ENCODE data around the gene RUVBL2.
"Not testable (repeated sequence)": the region's sequence is repeated elsewhere in the genome, so short reads cannot be mapped to it uniquely, and the experiment has no call there.

Gene RUVBL2

DNA sequence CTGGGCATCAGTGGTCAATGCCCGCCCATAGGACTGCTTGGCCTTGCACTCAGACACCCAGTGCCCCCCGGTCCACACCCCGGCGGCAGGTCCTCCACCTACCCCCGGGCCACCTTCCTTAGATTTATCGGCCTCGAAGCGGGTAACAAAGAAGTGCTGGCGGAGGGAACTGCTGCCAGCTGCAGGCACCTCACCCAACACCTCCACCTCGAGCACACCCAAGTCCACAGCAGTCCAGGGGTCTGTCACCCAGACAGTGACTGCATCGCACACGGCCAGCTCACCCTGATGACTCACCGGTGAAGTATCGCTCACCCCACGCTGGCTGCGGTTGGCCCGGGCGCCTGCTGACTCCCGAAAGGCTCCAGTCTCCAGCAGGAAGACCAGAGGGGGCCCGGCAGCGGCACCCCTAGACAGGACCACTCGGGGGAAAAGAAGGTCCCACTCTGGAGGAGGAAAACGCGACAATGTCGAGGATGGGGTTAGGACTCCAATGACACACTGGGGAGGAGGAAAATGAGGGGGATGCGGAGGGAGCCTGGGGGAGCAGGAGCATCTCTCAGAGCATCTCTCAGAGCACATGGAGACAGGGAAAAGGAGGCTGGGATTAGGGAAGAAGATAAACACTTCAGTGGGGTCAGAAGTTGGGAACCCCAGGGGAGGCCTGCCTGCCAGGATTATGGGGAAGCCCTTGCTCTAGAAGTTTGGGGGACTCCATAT lies 45.0 kb downstream of the RUVBL2 start:
- in situ Hi-C loops (cut with HindIII; ENCODE audit: low sequenced_read_pairs): not testable (repeated sequence)

DNA sequence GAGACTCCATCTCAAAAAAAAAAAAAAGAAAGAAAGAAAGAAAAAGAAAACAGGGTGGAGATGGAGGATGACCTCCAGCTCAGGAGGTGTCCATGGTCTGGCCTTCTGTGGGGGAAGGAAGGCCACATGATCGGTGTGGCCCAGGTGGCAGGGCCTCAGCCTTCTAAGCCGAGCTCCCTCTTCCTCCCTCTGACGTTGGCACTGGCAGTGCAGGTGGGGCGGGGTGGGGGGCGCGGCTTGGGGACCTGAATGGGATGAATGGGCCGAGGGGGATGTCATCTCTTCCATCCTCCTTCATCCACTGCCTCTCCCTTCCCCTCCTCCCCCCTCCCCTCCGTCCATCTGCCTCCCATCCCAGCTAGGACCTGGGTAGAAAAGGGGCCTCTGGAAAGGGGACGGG lies 46.0 kb downstream of the RUVBL2 start:
- in situ Hi-C loops (cut with HindIII; ENCODE audit: low sequenced_read_pairs): not testable (repeated sequence)

DNA sequence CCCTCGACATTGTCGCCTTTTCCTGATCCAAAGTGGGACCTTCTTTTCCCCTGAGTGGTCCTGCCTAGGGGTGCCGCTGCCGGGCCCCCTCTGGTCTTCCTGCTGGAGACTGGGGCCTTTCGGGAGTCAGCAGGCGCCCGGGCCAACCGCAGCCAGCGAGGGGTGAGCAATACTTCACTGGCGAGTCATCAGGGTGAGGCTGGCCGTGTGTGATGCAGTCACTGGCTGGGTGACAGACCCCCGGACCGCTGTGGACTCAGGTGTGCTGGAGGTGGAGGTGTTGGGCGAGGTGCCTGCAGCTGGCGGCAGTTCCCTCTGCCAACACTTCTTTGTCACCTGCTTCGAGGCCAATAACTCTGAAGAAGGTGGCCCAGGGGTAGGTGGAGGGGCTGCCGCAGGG lies 48.5 kb downstream of the RUVBL2 start:
- in situ Hi-C loops (cut with HindIII; ENCODE audit: low sequenced_read_pairs): no loop called here

DNA sequence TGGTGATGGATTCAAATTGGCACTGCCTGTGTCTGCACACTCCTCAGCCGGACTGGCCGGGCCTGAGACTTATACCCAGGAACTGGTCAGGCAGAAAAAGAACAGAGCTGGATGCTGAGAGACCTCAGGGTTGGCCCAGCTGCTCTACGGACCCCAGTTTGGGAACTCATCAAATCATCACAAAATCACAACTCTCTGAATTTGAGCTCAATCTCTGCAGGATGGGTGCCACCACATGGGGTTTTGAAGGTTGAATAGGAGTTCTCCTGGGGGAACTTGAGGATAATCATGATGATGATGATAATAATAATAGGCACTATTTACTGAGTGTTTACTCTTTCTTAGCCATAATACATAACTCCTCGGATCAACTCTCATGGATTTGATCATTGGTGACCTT lies 49.0 kb downstream of the RUVBL2 start:
- in situ Hi-C loops (cut with HindIII; ENCODE audit: low sequenced_read_pairs): not testable (repeated sequence)

GRCh38 chr19:49043548-49043947 lies 49.9 kb downstream of the RUVBL2 start, which contains the start of gene CGB5:
CGB5 (plus strand) TSS chr19:49043848; CDS start chr19:49044210, 362 bp downstream.
- in situ Hi-C loops (cut with HindIII; ENCODE audit: low sequenced_read_pairs): not testable (repeated sequence)

- in situ Hi-C loops (cut with HindIII; ENCODE audit: low sequenced_read_pairs): not testable (repeated sequence)
These were observed 55.3 kb downstream of the RUVBL2 start, which contains the start of gene CGB8 for GRCh38 chr19:49049011-49049410. CGB8 (minus strand) TSS chr19:49049111; CDS start chr19:49048739, 372 bp downstream.

DNA sequence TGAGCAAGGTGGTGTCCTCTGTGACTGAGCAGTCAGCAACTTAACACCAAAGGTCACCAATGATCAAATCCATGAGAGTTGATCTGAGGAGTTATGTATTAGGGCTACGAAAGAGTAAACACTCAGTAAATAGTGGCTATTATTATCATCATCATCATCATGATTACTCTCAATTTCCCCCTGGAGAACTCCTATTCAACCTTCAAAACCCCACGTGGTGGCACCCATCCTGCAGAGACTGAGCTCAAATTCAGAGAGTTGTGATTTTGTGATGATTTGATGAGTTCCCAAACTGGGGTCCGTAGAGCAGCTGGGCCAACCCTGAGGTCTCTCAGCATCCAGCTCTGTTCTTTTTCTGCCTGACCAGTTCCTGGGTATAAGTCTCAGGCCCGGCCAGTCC lies 56.1 kb downstream of the RUVBL2 start:
- in situ Hi-C loops (cut with HindIII; ENCODE audit: low sequenced_read_pairs): not testable (repeated sequence)

DNA sequence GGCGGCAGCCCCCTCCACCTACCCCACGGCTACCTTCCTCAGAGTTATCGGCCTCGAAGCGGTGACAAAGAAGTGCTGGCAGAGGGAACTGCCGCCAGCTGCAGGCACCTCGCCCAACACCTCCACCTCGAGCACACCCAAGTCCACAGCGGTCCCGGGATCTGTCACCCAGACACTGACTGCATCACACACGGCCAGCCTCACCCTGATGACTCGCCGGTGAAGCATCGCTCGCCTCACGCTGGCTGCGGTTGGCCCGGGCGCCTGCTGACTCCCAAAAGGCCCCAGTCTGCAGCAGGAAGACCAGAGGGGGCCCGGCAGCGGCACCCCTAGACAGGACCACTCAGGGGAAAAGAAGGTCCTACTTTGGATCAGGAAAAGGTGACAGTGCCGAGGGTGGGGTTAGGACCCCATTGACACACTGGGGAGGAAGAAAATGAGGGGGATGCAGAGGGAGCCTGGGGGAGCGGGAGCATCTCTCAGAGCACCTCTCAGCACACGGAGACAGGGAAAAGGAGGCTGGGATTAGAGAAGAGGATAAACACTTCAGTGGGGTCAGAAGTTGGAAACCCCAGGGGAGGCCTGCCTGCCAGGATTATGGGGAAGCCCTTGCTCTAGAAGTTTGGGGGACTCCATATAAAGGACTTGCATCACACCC lies 56.8 kb downstream of the RUVBL2 start:
- in situ Hi-C loops (cut with HindIII; ENCODE audit: low sequenced_read_pairs): not testable (repeated sequence)

DNA sequence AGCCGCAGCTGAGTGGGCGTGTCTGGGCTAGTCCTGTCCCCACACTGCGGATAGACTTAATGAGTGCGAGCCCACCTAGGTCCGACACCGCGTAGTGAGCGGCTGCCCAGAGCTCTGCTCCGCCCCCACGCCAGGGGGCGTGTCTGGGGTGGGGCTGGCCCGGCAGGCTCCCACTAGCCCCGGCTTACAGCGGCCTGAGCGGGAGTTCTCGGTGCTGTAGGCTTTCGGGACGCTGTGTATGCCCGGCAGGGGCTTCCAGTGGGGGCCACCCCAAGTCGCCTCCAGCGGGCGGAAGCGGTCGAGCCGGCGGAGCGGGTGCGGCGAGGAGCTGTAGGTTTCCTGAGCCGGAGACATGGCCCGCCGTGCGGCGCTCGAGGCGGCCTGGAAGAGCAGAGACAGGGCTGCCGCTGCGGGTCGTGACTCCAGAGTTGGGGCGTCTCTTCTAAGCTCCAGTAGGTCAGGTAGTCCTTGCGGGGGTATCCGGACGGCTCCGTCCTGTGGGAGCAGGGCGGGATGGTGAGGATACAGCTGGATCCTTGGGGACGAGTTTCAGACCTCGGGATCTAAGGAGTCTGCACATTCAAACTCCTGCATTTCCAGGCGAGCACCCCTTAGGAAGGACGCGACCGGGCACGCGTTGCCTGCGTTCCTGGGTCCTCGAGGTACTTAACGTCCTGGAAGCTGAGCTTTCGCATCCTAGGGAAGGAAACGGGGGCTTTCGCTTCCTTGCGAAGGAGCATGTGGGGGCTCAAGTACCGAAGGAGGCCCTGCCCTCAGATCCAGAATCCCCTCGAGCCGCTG lies 62.6 kb downstream of the RUVBL2 start:
- in situ Hi-C loops (cut with HindIII; ENCODE audit: low sequenced_read_pairs): no loop called here

GRCh38 chr19:49056902-49057596 lies 63.4 kb downstream of the RUVBL2 start:
- in situ Hi-C loops (cut with HindIII; ENCODE audit: low sequenced_read_pairs): not testable (repeated sequence)

DNA sequence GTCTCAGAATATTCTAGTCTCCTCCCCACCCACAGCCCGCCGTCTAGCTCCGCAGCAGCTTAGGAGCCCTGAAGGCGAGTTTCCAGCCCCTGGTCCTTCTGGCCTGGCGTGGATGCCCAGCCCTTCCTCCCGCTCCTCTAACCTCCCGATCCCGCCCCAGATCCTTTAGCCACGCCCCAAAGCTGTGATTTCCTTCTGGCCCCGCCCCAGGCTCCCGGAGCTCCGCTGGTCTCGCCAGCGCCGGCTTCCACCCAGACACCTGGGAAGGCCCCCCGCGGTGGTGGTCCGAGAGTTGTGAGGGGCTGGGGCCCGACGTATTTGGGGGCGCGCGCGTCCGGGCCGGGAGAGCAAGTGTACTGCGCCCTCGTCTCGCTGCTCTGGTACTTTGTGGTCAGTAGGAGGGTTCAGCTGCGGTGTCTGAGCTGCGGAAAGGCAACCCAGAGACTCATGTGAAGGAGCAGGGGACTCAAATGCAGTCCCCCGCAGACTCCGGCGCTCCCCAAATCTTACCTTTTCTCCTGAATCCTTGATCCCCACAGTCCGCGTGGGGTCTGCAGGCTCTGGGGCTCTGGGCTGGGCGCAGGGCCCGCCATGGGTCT lies 64.0 kb downstream of the RUVBL2 start, which contains the start of gene CGB7:
Gene CGB7 (minus strand): TSS at position 114 of the 599 bp plus-strand sequence. CDS start 2,374 bp downstream, outside the sequence.
- in situ Hi-C loops (cut with HindIII; ENCODE audit: low sequenced_read_pairs): no loop called here

DNA sequence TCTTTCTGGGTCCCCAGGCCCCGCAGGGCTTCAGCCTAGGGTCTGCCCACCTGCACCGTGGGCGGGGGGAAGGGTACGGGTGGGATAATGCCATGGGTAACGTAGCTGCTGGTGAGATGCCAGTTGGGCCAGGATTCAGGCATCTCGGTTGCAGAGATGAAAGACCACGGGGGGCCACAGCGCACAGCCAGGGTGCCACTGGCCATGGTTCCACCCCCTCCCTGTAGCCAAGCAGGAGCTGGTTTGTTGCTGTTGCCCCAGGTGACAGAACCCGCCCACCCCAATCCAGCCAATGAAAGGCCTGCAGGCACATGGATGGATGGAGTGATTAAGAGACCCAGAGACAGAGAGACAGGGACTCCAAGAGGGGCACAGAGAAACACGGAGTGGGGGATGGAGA lies 64.9 kb downstream of the RUVBL2 start:
- in situ Hi-C loops (cut with HindIII; ENCODE audit: low sequenced_read_pairs): no loop called here

DNA sequence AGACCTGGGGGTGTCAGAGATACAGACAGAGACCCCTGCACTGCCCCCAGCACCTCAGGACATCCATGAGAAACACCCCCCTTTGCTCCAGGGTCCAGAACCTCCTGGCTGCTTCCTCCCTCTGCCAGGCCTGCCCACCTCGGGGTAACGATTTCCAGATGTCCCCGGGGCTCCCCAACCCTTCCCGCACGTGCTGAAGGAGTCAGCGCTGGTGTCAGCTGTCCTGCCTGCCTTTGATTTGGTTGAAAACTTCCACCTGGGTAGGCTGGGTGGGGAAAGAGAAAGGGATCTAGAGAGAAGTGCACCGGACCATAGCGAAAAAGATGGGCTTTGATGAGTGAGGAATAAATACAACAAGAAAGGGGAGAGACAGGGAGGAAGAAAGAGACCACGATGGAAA lies 65.4 kb downstream of the RUVBL2 start:
- in situ Hi-C loops (cut with HindIII; ENCODE audit: low sequenced_read_pairs): no loop called here

DNA sequence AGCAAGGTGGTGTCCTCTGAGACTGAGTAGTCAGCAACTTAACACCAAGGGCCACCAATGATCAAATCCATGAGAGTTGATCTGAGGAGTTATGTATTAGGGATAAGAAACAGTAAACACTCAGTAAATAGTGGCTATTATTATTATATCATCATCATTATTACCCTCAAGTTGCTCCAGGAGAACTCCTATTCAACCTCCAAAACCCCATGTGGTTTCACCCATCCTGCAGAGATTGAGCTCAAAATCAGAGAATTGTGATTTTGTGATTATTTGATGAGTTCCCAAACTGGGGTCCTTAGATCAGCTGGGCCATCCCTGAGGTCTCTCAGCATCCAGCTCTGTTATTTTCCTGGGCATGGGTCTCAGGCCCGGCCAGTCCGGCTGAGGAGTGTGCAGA lies 67.3 kb downstream of the RUVBL2 start:
- in situ Hi-C loops (cut with HindIII; ENCODE audit: low sequenced_read_pairs): no loop called here

GRCh38 chr19:49061445-49061844 lies 67.8 kb downstream of the RUVBL2 start:
- in situ Hi-C loops (cut with HindIII; ENCODE audit: low sequenced_read_pairs): no loop called here

- in situ Hi-C loops (cut with HindIII; ENCODE audit: low sequenced_read_pairs): no loop called here
These were observed 70.4 kb downstream of the RUVBL2 start for GRCh38 chr19:49064029-49064629.

GRCh38 chr19:49064768-49065611 lies 71.3 kb downstream of the RUVBL2 start, which contains the start of gene NTF4:
NTF4 (minus strand) TSS chr19:49064818; CDS start chr19:49061997, 2,821 bp downstream.
- in situ Hi-C loops (cut with HindIII; ENCODE audit: low sequenced_read_pairs): no loop called here
